HG03108 (cell line): ENCODE results near the gene HRH3.

Experiments
- ATAC-seq: cut with Tn5 transposase; IDR thresholded peaks from one replicate; pipeline ENCODE4 v1.9.1; 2021; ENCODE audit warnings: moderate library complexity; ENCODE audit not compliant: unreplicated experiment

HRH3 gene

DNA sequence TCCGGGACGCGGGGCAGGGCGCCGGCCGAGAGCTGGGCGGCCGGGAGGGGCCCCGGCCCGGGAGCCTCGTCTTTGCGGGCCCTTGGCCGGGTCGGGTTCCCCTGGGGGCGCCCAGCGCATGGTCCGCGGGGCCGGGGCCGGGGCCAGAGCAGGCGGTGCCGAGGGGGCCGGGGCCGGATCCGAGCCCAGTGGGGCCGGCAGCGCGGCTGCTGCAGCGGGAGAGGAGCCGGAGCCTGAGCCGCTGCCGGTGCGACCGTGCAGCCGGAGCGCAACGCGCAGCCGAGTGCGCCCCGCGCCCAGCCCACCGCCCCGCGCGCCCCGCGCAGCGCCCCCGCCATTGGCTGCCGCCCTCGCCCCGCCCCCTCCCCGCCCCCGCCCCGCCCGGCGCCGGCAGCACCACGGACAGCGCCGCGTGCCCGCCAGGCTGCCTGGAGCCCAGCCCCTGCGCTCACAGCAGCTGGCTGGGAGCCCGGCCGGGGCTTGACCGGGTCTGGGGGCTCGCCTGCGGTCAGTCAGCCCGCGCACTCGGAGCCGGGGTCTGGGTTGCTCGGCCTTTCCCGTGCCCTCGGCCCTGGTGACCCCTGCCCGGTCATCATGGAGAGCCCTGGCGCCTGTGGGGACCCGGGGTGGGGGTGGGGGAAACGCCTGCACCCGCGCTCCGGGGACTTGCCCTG is at the start of gene HRH3:
Gene HRH3 (minus strand): TSS at position 287 of the 674 bp plus-strand sequence. CDS start 308 bp downstream, outside the sequence.
- ATAC-seq = no peak

DNA sequence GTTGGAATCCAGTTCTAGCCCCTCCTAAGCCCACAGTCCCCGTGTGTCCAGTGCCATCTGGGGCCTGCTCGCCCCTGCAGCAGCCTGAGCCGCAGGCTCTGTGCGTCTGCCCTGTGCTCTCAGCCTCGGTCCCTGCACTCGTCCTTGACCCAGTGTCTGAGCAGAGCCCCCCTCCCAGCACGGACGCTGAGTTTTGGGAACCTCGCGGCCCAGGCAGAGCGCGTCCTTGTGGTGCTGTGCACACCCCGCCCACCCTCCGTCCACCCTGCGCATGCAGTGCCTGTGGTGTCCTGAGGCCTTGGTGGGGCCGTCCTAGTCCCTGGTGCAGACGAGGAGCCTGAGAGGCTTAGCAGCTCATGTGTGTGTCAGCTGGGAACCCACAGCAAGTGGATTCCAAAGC is 49.8 kb upstream of the HRH3 start:
- ATAC-seq = no peak

DNA sequence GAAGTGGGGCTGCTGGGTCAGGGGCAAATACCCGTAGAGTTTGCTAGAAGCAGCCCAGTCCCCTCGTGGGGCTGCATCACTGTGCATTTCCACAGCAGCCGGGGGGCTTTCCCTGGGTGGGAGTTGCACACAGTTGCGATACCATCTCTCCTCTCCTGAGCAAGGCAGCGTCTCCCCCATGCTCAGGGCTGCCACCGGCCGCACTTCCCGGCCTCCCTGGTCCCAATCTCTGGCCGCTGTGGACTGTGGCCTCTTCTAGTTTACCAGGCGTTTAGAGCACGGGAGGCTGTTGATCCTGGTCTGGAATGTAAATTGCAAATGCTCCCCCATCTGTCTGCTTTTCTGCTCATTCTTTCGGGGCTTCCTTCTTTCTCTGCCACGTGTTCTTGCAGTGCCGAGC is 49.3 kb upstream of the HRH3 start:
- ATAC-seq = no peak

DNA sequence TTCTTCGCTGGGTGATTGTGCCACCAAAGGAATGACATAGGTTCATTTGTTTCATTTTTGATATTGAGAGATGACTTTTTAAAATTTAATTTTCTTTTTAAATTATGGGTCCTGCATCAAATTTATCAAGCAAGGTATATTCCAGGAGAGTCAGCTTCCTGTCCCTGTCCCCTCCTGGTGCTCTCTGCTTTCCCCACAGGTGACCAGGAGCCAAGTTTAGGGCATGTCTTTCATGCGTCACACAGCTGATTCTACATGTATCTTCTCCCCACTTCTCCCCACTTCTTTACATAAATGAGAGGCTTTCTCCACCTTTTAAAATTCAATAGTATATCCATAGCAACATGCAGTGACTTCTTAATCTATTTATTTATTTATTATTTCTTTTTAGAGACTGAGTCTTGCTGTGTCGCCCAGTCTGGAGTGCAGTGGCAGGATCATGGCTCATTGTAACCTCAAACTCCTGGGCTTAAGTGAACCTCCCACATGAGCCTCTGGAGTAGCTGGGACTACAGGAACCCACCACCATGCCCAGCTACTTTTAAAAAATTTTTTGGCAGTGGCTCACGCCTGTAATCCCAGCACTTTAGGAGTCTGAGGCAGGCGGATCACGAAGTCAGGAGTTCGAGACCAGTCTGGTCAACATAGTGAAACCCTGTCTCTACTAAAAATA is 48.3 kb upstream of the HRH3 start:
- ATAC-seq = no peak

DNA sequence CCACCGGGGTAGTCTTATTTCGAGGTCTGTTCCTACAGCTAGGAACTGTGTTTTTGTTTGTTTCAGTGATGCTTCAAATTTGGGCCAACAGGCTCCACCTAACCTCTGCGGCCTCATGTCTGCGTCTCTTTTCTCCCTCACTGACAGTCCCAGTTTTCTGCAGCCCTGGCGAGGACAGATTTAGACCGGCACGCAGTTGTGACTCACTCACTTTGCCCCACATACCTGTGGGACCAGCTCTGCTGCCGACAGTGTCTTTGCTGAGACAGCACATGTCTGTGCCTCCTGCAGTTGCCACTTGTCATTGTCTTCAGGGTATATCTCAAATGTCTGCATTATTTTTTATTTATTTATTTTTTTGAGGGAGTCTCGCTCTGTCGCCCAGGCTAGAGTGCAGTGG is 47.5 kb upstream of the HRH3 start:
- no peak for ATAC-seq

DNA sequence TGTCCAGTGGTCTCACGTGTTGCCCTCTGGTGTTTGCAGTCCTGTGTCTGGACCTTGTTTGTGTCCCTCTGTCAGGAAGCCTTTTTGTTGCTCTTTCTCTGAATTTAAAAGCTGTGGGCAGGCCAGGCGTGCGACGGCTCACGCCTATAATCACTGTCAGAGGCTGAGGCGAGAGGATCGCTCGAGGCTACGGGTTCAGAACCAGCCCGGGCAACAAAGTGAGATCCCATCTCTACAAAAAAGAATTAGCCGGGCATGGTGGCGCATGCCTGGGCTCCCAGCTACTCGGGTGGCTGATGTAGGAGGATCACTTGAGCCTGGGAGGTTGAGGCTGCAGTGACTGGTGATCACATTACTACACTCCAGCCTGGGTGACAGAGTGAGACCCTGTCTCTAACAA is 46.8 kb upstream of the HRH3 start:
- ATAC-seq = no peak

DNA sequence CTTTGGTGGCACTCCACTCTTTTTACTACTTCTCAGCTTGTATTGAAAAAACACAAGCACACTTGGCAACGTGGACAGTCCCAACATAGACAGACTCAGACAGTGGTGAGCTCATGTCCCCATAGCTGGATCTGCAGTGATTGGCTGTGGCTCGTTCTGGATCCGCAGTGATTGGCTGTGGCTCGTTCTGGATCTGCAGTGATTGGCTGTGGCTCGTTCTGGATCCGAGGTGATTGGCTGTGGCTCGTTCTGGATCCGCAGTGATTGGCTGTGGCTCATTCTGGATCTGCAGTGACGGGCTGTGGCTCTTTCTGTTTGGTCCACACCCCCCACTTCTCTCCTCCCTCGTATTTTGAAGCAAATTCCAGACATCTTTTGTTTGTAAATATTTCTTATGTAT is 46.3 kb upstream of the HRH3 start:
- ATAC-seq = no peak

DNA sequence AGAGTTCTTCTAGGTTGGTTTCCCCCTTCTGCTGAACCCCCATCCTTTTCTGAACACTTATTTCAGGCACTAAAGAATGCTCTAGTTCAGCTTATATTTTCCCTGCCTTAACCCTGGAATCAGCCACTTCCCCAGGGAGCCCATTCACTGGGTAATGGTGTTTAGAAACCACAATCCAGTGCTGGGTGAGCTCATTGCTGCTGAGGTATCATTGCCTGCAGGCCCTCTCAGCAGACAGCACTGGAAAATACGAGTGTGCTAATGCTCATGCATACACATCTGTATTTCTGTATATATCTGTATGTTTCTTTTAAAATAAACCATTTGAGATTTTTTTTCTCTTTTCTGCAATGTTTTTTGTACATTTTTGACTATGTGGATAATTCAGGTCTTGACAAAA is 45.3 kb upstream of the HRH3 start:
- ATAC-seq = no peak

DNA sequence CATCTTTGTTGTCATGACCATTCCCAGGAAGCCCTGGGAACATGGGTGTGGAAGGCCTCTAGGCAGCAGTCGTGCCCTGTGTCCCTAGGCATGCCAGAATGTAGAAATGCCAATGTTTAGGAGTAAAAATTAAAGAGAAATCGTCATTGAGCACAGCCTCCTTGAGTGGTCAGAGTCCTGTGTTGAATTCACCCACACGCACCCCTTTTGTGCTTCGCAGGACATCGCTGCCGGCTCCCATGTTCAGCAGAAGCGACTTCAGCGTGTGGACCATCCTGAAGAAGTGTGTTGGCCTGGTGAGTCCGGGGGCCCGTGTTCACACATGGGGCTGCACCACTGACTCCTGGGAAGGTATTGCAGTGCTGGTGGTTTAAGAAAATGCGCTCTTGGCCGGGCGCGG is 43.3 kb upstream of the HRH3 start:
- no peak for ATAC-seq

DNA sequence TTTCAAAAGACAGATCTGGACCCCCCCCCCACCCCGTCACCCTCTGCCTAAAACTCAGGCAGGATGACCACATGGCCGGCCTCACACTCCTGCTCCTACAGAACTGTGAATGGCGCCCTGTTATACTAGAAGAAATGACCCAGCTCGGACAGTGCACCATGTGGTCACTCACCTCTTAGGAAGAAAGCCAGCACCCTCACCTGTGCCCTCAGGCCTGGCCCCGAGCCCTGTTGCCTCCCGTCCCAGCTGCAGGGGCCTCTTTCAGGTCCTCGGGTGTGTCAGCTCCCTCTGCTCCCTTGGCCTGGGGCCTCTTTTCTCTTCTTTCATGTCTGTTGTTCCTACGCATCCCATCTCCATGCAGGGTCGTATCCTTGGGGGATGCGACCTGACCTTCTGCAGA is 42.0 kb upstream of the HRH3 start:
- no peak for ATAC-seq

DNA sequence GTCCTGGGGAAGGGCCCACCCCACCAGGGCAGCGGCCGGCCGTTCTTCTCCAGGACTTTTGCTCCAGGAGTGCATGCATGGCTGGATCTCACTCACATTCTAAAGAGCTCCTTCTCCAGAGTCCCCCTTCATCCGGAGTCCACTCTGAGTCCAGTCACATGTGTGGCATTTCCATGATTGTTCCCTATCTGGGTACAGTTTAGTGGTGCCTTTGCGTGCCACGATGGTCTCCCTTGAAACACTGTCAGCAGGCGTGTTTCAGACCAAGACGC is 39.2 kb upstream of the HRH3 start:
- no peak for ATAC-seq

DNA sequence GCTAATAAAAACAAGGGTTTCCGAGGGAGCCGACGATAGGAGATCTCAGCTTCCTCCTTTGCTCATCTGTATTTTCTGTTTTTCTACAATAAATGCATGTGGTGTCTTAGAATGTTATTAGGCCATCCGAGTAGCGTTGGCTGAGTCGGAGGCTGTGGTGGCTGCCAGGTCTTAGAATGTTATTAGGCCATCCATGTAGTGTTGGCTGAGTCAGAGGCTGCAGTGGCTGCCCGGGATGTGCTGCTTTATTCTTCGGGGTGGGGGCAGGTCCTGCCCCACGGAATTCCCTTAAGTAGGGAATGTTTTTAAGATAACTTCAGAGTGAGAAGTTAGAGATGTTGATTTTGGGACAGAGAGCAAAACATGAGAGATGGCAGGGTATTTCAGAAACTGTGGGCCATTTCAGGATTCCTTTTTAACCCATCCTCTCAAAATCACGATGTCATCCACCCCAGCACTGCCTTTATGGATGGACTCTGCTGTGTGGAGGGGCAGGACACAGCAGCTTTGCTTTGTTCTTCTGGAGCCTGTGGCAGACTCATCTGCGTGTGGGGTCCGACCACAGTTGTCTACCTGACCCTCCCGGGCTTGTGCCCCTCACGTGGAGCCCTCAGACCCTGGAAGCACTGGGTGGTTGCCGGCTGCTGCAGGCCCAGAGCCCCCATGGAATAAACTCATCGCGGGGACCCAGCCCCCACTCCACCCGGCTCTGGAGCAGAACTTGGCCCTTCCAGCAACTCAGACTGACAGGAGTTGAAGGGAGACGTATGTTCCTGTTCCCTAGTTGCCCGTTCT is 38.6 kb upstream of the HRH3 start:
- ATAC-seq = no peak

DNA sequence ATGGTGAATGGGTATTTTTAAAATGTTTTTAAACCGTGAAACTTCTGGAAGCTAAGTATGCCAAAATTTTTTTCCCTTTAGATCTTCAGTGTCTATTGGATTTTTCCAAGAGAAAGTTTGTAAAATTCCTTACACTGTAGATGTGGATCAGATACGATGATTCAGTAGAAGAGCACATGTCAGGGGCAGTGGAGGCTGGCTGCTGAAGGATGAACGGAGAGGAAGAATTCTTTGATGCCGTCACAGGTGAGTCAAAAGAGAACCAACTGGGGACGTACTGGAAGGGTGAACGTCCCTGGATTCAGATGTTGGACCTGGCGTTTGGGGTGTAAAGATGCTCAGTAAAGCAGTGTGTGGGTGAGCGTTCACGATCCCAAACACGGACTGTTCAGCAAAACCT is 35.9 kb upstream of the HRH3 start:
- ATAC-seq = no peak

DNA sequence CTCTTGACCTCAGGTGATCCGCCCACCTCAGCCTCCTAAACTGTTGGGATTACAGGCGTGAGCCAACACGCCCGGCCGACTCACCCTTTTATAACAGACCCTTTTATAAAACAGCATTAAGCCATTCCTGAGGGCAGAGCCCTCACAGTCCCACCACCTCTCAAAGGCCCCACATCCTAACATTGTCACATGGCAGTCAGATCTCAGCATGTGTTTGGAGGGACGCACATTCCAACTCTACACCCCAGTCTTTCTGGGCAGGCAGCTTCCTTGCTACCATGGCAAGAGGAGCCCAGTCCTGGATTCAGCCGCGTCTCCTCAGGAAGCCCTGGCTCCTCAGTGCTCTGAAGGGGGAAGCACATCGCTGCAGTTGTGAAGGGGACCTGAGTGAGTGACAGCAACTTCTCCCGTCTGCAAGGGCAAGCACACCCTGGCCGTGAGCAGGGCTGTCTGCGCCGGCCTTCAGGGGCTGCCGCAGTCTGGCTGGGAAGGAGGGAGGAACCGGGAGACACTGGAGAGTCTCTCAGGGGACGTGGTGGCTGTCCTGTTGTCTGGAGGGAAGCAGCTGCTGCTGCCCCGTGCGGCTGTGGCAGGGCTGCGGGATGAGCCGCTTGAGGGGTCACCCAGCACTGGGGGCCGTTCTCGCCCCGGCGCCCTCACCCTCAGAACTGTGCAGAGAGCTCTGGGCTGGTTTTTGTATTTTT is 34.1 kb upstream of the HRH3 start:
- no peak for ATAC-seq

DNA sequence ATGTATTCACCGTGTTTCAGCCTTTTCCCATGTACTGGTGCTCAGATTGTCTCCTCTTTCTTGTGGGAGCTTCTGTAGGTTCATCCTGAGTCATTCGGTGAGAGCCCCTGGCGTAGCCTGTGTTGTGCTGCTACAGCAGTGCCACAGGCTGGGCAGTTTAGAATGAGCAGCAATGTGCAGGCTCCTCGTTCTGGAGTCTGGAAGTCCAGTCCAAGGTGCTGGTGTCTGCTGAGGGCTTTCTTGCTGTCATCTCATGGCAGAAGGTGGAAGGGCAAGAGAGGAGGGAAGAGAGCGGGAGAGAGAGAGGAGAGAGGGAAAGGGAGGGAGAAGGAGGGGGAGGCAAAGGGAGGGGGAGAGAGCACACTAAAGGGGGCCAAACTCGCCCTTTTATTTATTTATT is 33.3 kb upstream of the HRH3 start:
- no peak for ATAC-seq

DNA sequence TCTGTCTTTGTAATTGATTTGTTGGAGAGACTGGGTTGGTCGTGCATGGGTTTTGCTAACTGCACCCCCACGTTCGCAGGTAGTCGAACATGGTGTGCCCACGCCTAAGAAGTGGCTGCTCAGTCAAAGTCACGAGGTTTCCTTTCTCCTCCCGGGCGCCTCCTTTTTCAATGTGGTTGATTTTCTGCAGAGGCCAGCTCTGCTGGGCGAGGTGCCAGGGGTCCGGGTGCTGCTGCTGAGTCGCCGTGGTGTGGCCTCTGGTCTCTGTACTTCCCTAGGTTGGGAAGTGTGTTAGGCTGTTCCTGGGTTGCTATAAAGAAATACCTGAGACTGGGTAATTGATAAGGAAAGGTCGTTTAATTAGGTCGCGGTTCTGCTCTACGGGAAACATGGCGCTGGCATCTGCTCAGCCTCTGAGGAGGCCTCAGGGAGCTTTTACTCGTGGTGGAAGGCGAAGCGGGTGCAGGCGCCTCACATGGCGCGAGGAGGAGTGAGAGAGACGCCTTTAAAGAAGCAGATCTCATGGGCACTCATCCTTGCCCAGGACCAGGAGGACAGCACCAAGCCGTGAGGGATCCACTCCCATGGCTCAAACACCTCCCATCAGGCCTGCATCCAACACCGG is 32.4 kb upstream of the HRH3 start:
- no peak for ATAC-seq

DNA sequence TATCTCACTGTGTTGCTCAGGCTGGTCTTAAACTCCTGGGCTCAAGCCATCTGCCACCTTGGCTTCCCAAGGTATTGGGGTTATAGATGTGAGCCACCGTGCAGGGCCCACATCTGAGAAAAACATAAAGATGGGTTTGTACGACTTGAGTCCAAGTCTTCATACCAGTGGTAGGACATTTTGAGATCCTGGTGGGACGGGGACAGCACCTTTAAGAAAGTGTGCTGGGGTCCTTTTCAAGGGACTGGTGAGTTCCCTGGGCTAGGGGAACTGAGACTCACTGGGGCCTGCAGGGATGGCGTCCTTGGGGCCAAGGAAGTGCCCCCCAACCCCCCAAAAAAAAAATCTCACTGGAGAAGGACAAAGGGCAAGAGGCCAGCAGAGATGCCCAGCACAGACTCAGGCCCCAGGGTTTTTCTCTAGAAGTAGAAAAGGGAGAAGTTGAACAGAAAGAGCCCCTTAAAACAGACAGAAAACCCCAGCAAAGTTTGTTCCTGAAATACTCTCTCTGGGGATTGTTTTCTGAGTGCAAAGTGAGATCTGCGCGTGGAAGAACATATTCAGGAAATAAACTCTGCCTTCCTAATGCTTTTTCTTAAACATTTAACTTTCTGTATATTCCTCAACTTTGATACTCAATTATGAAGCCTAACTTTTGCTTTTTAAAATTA is 28.9 kb upstream of the HRH3 start:
- no peak for ATAC-seq

DNA sequence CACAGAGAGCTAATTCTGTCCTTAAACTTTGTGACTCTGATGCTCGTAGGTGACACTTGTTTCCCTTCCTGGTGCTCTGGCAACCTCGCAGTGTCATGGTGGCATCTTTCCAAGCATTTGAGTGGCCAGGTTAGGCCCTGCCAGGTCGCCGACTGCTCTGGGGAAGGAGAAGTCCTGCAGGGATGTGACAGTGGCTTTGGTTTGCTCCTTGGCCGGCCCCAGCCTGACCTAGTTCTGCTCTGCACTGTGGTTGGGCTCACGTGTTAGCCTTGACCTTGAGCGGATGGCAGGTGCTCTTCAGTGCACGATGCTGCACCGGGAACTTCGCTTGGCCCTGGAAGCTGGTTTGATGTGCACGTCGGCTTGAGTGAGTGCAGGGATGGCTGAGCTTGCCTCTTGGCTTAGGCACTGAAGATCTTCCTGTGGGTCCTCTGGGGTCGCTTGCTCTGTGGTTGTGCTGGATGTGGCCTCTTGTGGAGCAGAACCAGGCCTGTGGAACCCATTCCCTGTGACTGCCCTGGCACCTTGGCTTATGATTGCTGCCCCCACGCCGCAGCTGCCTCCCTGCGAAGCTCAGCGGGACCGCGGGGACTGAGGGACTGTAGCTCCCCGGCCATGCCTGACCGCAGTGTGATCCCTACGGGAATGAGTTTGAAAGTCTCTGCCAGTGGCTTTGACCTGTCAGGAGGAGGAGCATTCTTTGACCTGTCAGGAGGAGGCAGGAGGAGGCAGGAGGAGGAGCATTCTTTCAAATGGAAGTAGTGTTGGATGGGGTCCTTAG is 27.0 kb upstream of the HRH3 start:
- ATAC-seq = no peak

DNA sequence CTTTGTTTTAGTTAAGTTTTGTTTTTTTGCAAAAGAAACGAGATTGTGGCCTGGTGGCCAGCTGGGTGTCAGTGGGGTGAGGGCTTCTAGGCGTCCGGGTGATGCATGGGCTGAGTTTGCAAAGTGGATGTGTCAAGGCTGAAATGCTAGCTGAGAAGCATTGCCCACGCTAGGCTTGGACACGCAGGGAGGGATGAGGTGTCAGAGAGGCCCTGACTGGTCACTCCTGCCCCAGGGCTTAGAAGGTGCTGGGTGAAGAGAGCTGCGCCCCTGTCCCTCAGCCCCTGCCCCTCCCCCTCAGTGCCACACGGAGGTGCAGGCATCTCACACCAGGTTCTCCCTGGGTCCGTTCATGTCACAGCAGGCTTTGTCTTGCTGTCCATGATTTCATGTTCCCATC is 26.4 kb upstream of the HRH3 start:
- no peak for ATAC-seq

DNA sequence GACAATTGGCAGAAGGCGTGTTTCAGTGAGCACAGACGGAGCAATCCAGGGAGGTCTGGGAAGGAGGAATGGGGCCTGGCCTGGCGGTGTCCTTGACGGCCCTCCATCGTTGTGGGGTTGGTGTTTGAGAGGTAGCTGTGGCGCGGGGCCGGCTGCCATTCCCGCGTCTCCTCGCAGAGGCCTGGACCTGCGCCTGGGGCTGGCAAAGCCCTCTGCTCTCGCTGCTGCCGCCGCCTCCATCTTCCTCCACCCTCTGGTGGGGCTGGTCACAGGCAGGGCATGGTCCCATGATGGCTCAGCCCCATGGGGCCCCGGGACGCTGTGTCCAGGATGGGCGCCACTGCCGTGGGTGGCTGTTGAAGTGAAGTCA is 25.8 kb upstream of the HRH3 start:
- ATAC-seq = no peak
